CD4-positive, alpha-beta T cell treated with Interleukin-6 at 100 ng/mL for 8 hours (primary cell): ENCODE measurements around the gene LIN9.

Source experiments
- DNase-seq: peaks from one replicate; pipeline ENCODE4 v3.0.0-alpha.2; 2020; ENCODE audit warnings: mixed read lengths, low spot score

The LIN9 gene

GRCh38 chr1:226318471-226318870 is 9.5 kb upstream of the LIN9 start:
- DNase-seq: no peak

DNA sequence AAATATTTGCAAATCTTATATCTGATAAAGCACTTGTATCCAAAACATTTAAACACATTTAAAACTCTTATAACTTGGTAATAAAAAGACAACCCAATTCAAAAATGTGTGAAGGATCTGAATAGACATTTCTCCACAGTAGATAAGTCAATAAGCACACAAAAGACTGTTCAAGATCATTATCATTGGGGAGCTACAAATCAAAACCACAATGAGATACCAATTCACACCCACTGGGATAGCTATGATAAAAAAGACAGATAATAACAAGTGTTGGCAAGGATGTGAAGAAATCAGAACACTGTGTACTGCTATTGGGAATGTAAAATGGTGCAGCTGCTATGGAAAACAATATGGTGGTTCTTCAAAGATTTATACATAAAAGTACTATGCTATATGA is 5.1 kb upstream of the LIN9 start:
- no peak for DNase-seq

DNA sequence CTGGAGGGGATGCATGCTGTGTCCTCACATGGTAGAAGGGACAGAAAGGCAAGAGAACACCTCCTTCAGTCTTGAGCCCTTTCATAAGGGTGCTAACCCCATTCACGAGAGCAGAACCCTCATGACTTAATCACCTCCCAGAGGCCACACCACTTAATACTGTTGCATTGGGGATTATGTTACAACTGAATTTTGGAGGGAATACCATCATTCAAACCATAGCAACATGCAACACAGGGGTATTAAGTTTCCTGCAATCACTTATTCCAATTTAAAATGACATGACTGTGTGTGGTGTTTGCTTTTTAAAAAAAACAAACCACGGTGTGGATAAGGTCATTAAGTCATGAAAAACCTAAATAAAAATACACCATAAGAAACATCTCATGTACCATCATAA is 3.1 kb upstream of the LIN9 start:
- DNase-seq: no peak

- DNase-seq: no peak
Measured at GRCh38 chr1:226311376-226311775, 2.4 kb upstream of the LIN9 start.

GRCh38 chr1:226310637-226311195 is 1.8 kb upstream of the LIN9 start:
- no peak for DNase-seq

DNA sequence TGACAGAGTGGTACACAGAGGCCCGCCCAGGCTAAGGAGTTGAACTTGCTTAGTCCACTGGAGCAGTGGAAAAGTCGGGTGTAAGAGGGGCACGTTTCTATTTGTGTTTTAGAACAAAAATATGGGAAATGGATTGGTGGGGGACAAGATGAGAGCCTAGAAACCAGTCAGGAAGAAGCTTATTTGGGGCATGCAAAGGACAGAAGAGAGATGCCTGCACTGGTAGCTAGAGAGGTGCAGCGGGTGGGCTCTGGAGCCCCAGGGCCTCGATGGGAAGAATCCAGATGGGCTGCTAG is 1.2 kb upstream of the LIN9 start:
- DNase-seq: no peak

DNA sequence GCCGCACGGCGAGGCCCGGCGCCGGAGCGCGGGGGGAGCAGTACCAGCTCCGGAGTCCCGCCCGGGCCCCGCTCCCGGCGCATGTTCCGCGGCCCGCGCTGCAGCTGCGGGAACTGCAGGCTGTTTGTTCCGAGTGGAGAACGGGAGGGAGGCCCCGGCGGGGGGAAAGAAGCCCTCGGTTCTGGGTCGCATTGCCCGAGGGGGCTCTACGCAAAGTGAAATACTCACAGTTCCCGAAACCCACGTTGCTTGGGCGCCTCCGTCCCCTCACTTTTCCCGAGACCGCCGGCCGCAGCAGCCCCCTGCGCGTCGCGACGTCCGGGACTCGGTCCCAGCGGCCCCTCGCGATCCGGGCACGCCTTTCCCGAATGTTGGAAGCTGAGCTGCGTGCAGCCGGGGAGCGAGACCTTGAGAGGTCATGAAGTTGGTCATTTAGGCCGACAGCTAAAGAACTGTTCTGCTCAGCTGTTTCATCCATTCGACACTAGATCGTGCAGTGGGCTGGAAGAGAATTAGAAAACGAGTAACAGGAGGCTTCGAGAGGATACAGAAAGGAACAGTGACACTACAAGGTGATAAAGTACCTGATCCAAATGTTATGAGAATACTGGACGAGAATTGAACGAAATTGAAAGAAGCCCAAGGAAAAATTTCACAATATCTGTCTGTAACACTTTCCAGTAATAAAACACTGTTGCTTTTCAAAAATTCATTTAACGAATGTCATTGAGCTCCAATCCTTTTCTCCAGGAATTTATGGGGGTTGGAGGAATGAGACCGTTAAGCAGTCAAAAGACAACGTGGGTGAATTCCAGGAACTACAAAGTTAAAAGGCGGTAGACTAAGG is 657 bp upstream of the LIN9 start:
- no peak for DNase-seq

DNA sequence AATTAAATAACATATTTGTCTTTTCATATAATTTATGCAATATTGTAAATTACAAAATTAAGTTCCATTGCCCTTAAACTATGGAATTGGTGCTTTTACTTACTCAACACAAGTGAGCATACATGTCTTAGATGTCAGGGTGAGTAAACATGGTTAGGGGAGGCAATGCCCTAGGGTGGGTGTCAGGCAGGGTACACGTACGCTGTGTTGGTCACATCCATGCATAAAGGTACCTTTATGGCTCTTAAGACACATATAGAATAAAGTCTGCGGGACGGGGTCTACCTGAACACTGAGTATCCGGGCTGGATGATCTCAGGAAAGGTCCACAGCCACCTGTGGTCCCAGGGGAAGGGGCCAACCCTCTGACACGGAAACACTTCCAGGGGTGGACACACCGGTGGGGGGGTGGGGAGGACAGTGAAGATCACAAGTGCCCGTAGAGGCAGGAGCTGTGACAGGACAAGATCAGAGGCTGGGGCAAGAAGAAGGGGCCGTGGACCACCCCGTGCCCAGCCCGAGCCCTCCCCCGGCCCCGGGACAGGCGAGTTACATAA is 720 bp downstream of the LIN9 start:
- DNase-seq: no peak

- DNase-seq: no peak
Measured at GRCh38 chr1:226306425-226306824, 2.5 kb downstream of the LIN9 start.

DNA sequence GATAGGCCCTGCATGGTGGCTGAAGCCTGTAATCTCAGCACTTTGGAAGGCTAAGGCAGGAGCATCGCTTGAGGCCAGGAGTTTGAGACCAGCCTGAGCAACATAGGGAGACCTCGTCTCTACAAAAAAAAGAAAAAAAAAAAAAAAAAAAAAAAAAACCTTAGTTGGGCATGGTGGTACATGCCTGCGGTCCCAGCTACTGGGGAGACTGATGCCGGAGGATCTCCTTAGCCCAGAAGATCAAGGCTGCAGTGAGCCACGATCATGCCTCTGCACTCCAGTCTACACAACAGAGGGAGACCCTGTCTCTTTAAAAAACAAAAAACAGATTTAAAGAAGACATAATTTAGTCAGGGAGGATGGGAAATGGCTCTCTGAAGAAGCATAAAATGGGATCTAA is 3.8 kb downstream of the LIN9 start:
- no peak for DNase-seq

GRCh38 chr1:226304291-226304955 is 4.5 kb downstream of the LIN9 start:
- DNase-seq: no peak

DNA sequence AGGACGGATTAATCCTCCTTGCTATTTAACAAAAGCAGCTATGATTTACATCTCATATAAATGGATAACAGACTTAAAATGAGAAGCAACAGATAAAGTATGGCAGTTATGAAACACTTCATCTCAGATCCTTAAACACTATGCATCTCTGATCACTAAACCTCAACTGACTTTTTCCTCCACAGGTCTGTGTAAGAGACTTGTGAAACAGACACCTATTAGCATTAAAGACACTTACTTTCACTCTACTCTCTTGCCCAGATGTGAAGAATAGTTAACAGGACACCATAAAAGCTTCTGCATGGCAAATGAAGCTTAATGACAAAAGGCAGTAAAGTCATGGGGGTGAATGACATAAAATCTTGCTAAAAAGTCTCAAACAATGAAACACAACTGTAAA is 6.2 kb downstream of the LIN9 start:
- no peak for DNase-seq

GRCh38 chr1:226296911-226297310 is 12.1 kb downstream of the LIN9 start:
- no peak for DNase-seq

DNA sequence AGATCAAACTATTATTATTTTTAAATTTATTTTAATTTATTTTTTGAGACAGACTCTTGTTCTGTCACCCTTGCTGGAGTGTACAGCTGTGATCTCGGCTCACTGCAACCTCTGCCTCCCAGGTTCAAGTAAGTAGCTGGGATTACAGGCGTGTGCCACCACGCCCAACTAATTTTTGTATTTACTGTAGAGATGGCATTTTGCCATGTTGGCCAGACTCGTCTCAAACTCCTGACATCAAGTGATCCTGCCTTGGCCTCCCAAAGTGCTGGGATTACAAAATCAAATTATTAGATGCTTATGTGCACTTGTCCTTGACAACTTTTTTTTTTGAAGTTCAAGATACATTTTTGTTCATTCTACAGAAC is 15.4 kb downstream of the LIN9 start:
- no peak for DNase-seq

- DNase-seq: no peak
Measured at GRCh38 chr1:226292874-226293552, 16.0 kb downstream of the LIN9 start.

DNA sequence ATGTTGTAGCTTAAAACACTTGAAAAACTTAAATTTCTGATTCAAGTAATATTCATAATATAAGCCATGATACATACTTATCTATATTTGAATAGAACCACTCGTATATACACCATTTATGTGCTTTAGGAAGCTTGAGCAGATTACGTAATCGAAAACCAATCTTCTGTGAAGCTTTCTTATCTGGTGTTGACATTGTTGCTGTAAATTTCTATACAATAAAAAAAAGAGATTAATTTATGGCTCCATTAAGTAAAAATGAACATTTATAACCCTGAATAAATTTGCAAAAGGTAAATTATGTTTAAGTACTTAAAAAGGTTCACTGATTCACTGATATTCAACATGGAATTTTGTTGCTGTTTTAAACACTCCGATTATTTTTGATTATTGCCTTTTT is 21.4 kb downstream of the LIN9 start:
- DNase-seq: no peak

GRCh38 chr1:226281058-226281457 is 27.9 kb downstream of the LIN9 start:
- no peak for DNase-seq

DNA sequence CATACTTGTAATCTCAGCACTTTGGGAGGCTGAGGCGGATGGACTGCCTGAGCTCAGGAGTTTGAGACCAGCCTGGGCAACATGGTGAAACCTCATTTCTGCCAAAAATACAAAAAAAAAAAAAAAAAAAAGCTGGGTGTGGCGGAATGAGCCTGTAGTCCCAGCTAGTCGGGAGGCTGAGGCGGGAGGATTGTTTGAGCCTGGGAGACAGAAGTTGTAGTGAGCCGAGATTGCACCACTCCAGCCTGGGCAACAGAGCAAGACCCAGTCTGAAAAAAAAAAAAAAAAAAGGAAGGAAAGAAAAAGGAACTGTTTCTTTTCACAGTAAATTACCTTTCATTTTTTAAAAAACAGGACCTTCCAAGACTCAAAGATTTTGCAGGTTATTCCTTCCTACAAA is 29.5 kb downstream of the LIN9 start:
- no peak for DNase-seq

DNA sequence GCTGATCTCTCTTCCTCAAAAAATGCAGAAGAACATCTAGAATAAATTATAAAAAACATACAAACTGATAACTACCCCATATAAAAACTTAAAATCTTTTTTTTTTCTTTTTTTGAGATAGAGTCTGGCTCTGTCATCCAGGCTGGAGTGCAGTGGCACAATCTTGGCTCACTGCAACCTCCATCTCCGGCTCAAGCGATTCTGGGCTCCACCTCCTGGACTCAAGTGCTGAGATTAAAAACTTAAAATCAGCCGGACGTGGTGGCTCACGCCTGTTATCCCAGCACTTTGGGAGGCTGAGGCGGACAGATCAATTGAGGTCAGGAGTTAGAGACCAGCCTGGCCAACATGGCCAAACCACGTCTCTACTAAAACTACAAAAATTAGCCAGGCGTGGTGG is 31.1 kb downstream of the LIN9 start:
- DNase-seq: no peak

DNA sequence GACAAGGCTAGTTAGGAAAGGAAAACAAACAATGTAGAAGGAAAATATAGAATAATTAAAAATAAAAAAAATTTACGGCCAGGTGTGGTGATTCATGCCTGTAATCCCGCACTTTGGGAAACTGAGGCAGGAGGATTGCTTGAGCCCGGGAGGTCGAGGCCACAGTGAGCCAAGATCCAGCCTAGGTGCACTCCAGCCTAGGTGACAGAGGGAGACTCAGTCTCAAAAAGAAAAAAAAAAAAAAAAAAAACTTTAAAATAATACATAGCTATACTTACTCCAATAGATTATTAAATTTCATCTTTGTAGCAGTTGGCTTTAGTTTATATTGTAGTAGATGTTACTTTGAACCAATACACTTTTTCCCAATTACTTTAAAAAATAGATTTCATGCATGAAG is 32.0 kb downstream of the LIN9 start:
- DNase-seq: no peak

DNA sequence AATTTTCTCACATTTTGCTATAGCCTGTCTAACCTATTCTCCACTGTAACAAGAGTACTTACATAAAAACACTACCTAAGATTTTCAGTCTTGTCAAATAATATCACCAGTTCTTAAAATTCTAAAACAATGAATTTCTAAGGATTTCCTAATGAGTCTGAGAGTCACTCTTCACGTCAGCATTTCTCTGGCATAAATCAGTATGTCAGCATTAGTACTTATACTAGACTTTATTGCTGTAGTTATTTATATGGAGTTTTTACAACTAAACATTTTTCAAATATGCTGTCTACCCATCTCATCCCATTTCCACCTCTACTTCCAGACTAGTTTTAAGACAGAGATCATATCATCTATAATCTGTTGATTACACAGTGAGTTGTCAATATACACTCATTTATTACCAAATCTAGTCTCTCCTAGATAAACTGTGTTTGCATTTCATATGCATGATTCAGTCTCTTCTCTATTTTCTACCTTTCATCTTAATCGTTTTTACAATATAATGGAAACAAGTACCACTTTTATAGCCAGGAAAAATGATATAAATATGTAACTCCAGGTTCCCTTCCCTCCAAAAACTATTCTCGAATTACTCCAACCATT is 32.8 kb downstream of the LIN9 start:
- no peak for DNase-seq

GRCh38 chr1:226274138-226274537 is 34.8 kb downstream of the LIN9 start:
- DNase-seq: no peak
